Kasumi-1 (cell line): ENCODE data around the gene SLC38A10.

Experiments
- DNase-seq, 2 experiments: peaks; one replicate each; lab custom pipeline; 2025; lab: John Stamatoyannopoulos, UW

Gene SLC38A10

GRCh38 chr17:81230043-81230820 lies 64.9 kb downstream of the SLC38A10 start:
- DNase-seq: peak; percentile 22 to 36

- no peak for DNase-seq
Measured at GRCh38 chr17:81229666-81229920, 65.5 kb downstream of the SLC38A10 start.

- DNase-seq: peak in 1 of 2 experiments; percentile 57
Measured at GRCh38 chr17:81228834-81229665, 66.1 kb downstream of the SLC38A10 start.

- DNase-seq: peak; percentile 85 to 91
Measured at GRCh38 chr17:81228420-81228819, 66.7 kb downstream of the SLC38A10 start.

- peak; percentile 23 to 25 for DNase-seq
Measured at GRCh38 chr17:81227630-81228029, 67.5 kb downstream of the SLC38A10 start.

GRCh38 chr17:81223762-81224130 lies 71.4 kb downstream of the SLC38A10 start:
- peak; percentile 57 to 73 for DNase-seq

GRCh38 chr17:81222906-81223761 lies 72.0 kb downstream of the SLC38A10 start, which contains the start of gene CEP131:
CEP131 (minus strand) TSS chr17:81222965; CDS start chr17:81220056, 2,909 bp downstream.
- peak; percentile 99 for DNase-seq

GRCh38 chr17:81222620-81222905 lies 72.5 kb downstream of the SLC38A10 start:
- DNase-seq: no peak

- DNase-seq: no peak
Measured at GRCh38 chr17:81221842-81222619, 73.1 kb downstream of the SLC38A10 start.

- no peak for DNase-seq
Measured at GRCh38 chr17:81221371-81221841, 73.7 kb downstream of the SLC38A10 start.

GRCh38 chr17:81219476-81220180 lies 75.5 kb downstream of the SLC38A10 start:
- no peak for DNase-seq

GRCh38 chr17:81218991-81219390 lies 76.1 kb downstream of the SLC38A10 start:
- DNase-seq: no peak

- DNase-seq: no peak
Measured at GRCh38 chr17:81218459-81218858, 76.6 kb downstream of the SLC38A10 start.

- DNase-seq: no peak
Measured at GRCh38 chr17:81217491-81217890, 77.6 kb downstream of the SLC38A10 start.

GRCh38 chr17:81213978-81214377 lies 81.1 kb downstream of the SLC38A10 start:
- DNase-seq: no peak

GRCh38 chr17:81212365-81212764 lies 82.7 kb downstream of the SLC38A10 start:
- no peak for DNase-seq

GRCh38 chr17:81210868-81211267 lies 84.2 kb downstream of the SLC38A10 start:
- peak in 1 of 2 experiments; percentile 10 for DNase-seq

GRCh38 chr17:81210466-81210865 lies 84.6 kb downstream of the SLC38A10 start:
- DNase-seq: no peak

- no peak for DNase-seq
Measured at GRCh38 chr17:81209141-81209540, 86.0 kb downstream of the SLC38A10 start.

GRCh38 chr17:81208651-81209050 lies 86.5 kb downstream of the SLC38A10 start:
- no peak for DNase-seq
